ENCODE data around the gene OTUD7B.

DNA sequence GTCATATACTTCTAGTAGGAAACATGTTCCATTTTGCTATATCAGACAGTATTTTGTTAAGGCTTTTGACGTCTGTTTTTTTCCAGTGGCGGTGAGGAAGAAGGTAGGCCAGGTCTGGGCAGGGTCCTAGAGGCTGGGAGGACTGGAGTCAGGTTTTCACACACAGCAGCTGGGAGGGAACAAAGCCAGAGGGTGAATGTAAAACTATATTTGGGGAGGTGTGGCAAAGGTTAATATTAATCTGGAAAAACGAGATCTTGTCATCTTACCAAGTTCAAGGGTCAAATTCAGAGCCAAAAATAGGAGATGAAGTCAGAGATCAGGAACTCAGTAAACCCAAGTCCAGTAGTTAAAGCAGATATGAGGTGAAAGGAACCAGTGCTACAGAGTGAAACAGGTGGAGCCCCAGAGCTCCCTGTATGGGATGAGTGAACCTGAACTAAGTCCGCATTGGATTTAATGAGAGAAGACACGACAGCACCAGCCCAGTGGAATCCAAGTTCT lies 10.7 kb upstream of the OTUD7B start:
- TF ChIP-seq YY1 (tag by site-specific recombination; IDR thresholded peaks at IDR 0.05) (no peak), ZNF585B (tag by site-specific recombination; IDR thresholded peaks at IDR 0.05) (no peak), ZNF140 (tag by site-specific recombination; IDR thresholded peaks at IDR 0.05) (no peak), ZNF146 (tag by site-specific recombination; IDR thresholded peaks at IDR 0.05) (no peak), MEIS1 (CRISPR knock-in tag; IDR thresholded peaks at IDR 0.05; ENCODE audit: borderline replicate concordance) (no peak)
- TF ChIP-seq, protein P1, sequence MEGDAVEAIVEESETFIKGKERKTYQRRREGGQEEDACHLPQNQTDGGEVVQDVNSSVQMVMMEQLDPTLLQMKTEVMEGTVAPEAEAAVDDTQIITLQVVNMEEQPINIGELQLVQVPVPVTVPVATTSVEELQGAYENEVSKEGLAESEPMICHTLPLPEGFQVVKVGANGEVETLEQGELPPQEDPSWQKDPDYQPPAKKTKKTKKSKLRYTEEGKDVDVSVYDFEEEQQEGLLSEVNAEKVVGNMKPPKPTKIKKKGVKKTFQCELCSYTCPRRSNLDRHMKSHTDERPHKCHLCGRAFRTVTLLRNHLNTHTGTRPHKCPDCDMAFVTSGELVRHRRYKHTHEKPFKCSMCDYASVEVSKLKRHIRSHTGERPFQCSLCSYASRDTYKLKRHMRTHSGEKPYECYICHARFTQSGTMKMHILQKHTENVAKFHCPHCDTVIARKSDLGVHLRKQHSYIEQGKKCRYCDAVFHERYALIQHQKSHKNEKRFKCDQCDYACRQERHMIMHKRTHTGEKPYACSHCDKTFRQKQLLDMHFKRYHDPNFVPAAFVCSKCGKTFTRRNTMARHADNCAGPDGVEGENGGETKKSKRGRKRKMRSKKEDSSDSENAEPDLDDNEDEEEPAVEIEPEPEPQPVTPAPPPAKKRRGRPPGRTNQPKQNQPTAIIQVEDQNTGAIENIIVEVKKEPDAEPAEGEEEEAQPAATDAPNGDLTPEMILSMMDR (tag by site-specific recombination; IDR thresholded peaks at IDR 0.05) = no peak
- TF ChIP-seq, protein P2, sequence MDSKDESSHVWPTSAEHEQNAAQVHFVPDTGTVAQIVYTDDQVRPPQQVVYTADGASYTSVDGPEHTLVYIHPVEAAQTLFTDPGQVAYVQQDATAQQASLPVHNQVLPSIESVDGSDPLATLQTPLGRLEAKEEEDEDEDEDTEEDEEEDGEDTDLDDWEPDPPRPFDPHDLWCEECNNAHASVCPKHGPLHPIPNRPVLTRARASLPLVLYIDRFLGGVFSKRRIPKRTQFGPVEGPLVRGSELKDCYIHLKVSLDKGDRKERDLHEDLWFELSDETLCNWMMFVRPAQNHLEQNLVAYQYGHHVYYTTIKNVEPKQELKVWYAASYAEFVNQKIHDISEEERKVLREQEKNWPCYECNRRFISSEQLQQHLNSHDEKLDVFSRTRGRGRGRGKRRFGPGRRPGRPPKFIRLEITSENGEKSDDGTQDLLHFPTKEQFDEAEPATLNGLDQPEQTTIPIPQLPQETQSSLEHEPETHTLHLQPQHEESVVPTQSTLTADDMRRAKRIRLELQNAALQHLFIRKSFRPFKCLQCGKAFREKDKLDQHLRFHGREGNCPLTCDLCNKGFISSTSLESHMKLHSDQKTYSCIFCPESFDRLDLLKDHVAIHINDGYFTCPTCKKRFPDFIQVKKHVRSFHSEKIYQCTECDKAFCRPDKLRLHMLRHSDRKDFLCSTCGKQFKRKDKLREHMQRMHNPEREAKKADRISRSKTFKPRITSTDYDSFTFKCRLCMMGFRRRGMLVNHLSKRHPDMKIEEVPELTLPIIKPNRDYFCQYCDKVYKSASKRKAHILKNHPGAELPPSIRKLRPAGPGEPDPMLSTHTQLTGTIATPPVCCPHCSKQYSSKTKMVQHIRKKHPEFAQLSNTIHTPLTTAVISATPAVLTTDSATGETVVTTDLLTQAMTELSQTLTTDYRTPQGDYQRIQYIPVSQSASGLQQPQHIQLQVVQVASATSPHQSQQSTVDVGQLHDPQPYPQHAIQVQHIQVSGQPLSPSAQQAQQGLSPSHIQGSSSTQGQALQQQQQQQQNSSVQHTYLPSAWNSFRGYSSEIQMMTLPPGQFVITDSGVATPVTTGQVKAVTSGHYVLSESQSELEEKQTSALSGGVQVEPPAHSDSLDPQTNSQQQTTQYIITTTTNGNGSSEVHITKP (tag by site-specific recombination; IDR thresholded peaks at IDR 0.05) = no peak
- TF ChIP-seq, protein P3, sequence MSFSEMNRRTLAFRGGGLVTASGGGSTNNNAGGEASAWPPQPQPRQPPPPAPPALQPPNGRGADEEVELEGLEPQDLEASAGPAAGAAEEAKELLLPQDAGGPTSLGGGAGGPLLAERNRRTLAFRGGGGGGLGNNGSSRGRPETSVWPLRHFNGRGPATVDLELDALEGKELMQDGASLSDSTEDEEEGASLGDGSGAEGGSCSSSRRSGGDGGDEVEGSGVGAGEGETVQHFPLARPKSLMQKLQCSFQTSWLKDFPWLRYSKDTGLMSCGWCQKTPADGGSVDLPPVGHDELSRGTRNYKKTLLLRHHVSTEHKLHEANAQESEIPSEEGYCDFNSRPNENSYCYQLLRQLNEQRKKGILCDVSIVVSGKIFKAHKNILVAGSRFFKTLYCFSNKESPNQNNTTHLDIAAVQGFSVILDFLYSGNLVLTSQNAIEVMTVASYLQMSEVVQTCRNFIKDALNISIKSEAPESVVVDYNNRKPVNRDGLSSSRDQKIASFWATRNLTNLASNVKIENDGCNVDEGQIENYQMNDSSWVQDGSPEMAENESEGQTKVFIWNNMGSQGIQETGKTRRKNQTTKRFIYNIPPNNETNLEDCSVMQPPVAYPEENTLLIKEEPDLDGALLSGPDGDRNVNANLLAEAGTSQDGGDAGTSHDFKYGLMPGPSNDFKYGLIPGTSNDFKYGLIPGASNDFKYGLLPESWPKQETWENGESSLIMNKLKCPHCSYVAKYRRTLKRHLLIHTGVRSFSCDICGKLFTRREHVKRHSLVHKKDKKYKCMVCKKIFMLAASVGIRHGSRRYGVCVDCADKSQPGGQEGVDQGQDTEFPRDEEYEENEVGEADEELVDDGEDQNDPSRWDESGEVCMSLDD (tag by site-specific recombination; IDR thresholded peaks at IDR 0.05) = no peak
